ENCODE results near the gene NUAK1.

The NUAK1 gene

DNA sequence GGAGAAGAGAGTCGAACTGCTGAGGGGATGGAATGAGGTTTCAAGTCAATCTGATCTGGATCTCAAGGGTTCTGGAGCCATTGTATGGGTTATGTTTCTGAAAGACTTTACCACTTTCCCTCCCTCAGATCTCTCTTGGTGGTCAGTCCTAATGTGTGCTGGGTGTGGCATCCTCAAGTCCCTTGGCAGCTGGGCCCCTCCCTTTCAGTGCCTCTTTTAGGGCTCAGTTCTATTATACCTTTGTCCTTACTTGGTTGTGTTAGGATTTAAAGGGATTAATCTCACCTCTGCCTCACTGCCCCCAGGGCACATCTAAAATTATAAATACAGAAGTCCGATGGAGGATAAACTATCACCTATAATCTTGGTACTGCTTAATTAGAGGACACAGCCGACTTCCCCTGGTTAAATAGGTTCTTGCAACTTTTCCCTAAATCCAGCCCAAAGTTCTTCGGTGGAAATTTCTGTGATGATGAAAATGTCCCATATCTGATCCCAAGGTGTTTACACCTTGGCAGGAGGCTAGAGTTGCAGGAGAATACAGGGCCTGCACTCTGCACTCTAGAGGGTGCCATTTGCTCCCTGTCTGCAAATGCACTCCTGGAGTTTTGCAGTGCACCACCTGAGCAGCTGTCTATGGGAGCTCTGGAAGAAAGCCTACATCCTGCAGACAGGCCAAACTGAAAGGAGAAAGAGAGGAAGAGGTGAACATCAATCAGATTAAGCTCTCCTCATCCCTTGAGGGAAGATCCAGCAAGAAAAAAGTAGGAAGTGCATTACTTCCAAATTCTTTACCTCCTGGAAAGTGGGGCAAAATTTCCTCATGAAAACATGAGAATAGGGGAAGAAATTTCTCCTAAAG is 106.8 kb downstream of the NUAK1 start:
- no peaks in the 10 kb centered on the region for H3K36me3 ChIP-seq (replicated peaks in 1 of 2; ENCODE audit: control insufficient read depth in 2 of 2, insufficient read depth in 2 of 2, low read length in 2 of 2)
- WGBS, 2 donors (ENCODE audit: extremely low coverage in 2 of 2, insufficient read length in 2 of 2, insufficient replicate concordance in 1 of 2): no CpG with 5 or more reads among the region's 4 CpGs
- no peak overlapping the region for H2AK5ac ChIP-seq (ENCODE audit: low read depth, low read length)
- no peak overlapping the region for H3K4ac ChIP-seq (ENCODE audit: low read length)
- H3K4me2 ChIP-seq (ENCODE audit: insufficient read depth, low read length, poor library complexity, severe bottlenecking): no peak overlapping the region
- no peak overlapping the region for H2AFZ ChIP-seq (ENCODE audit: low read length)
- no peak overlapping the region for H3K14ac ChIP-seq (ENCODE audit: low read length)
- H4K91ac ChIP-seq (ENCODE audit: low read depth, low read length, poor library complexity): no peak overlapping the region
- no peaks in the 10 kb centered on the region for H3K79me1 ChIP-seq (ENCODE audit: low read depth, low read length)
- H3K9me3 ChIP-seq (replicated peaks in 1 of 2; ENCODE audit: control insufficient read depth in 2 of 2, insufficient read depth in 1 of 2, low read depth in 1 of 2, low read length in 2 of 2): no peaks in the 10 kb centered on the region
- H3K23ac ChIP-seq (ENCODE audit: low read depth, low read length, poor library complexity): no peak overlapping the region
- H3K4me1 ChIP-seq (ENCODE audit: control insufficient read depth in 2 of 2, insufficient read depth in 1 of 2, low read depth in 1 of 2, low read length in 2 of 2): peaks cover 6 to 15% of the 10 kb centered on the region in 2 donors
- H2BK15ac ChIP-seq (ENCODE audit: low read length): no peak overlapping the region
- no peak for DNase-seq (ENCODE audit: low spot score)
- no peak overlapping the region for H4K8ac ChIP-seq (ENCODE audit: low read depth, low read length)
- no peak overlapping the region for H3K18ac ChIP-seq (ENCODE audit: low read length)
- no peak overlapping the region for H2BK5ac ChIP-seq (ENCODE audit: low read length)
- no peak overlapping the region for H3K27ac ChIP-seq (replicated peaks; ENCODE audit: low read length)
- no peaks in the 10 kb centered on the region for H3K27me3 ChIP-seq (ENCODE audit: control insufficient read depth in 3 of 3, insufficient read depth in 3 of 3, low read depth in 1 of 3, low read length in 3 of 3)
- no peak overlapping the region for H2BK120ac ChIP-seq (ENCODE audit: low read depth, low read length)
- H2BK12ac ChIP-seq (ENCODE audit: low read length): no peak overlapping the region
- no peak overlapping the region for H3K4me3 ChIP-seq (ENCODE audit: low read length in 2 of 2)
- no peak overlapping the region for H3K9ac ChIP-seq (ENCODE audit: low read depth, low read length, poor library complexity)

DNA sequence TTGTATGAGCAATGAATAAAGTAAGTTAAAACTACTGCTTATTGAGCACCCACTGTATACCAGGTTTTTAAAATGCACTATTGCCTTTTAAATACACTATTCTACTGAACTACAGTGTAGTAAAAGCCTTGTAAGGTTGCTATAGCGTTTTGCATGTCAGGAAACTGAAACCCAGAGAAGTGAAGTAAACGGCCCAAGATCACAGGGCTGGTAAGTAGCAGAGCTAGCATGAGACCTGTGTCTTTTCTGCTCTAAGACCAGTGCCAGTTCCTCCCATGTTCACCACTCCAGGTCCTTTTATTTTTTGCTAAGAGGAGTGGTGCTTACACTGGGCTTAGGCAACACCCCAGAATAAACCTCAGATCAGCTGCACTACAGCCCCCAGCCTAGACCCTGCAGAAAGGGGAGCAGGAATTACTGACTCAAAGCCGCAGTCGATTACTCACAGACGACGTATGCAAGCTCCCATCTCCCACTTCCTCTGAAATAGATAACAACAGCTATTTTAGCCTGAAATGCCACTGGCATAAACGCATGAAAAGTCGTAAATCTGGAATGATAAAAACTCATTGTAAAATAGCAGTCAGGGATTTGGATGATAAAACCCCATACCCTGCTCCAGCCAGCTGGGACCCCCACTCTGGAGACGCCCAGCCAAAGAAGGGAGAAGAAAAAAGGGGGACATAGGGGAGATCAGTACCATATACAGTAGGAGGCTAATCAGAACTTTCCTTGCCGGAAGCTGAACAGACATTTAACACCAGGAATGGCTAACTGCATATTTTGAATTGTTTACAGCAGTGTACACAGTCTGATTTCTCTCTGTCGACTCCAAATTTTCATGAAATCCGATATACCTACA is 108.3 kb downstream of the NUAK1 start:
- H3K9me3 ChIP-seq (replicated peaks in 1 of 2; ENCODE audit: control insufficient read depth in 2 of 2, insufficient read depth in 1 of 2, low read depth in 1 of 2, low read length in 2 of 2): no peaks in the 10 kb centered on the region
- H3K36me3 ChIP-seq (replicated peaks in 1 of 2; ENCODE audit: control insufficient read depth in 2 of 2, insufficient read depth in 2 of 2, low read length in 2 of 2): no peaks in the 10 kb centered on the region
- H3K79me1 ChIP-seq (ENCODE audit: low read depth, low read length): no peaks in the 10 kb centered on the region
- H3K27ac ChIP-seq (replicated peaks; ENCODE audit: low read length): no peak overlapping the region
- H3K4me1 ChIP-seq (ENCODE audit: control insufficient read depth in 2 of 2, insufficient read depth in 1 of 2, low read depth in 1 of 2, low read length in 2 of 2): peaks cover 6 to 19% of the 10 kb centered on the region in 2 donors
- no peak for DNase-seq (ENCODE audit: low spot score)
- no peak overlapping the region for H3K4ac ChIP-seq (ENCODE audit: low read length)
- H3K14ac ChIP-seq (ENCODE audit: low read length): no peak overlapping the region
- no peak overlapping the region for H3K23ac ChIP-seq (ENCODE audit: low read depth, low read length, poor library complexity)
- H4K8ac ChIP-seq (ENCODE audit: low read depth, low read length): no peak overlapping the region
- H2BK15ac ChIP-seq (ENCODE audit: low read length): no peak overlapping the region
- no peak overlapping the region for H2BK12ac ChIP-seq (ENCODE audit: low read length)
- H3K4me3 ChIP-seq (ENCODE audit: low read length in 2 of 2): no peak overlapping the region
- H4K91ac ChIP-seq (ENCODE audit: low read depth, low read length, poor library complexity): no peak overlapping the region
- H2AK5ac ChIP-seq (ENCODE audit: low read depth, low read length): no peak overlapping the region
- H3K9ac ChIP-seq (ENCODE audit: low read depth, low read length, poor library complexity): no peak overlapping the region
- H3K4me2 ChIP-seq (ENCODE audit: insufficient read depth, low read length, poor library complexity, severe bottlenecking): no peak overlapping the region
- H3K18ac ChIP-seq (ENCODE audit: low read length): no peak overlapping the region
- H3K27me3 ChIP-seq (ENCODE audit: control insufficient read depth in 3 of 3, insufficient read depth in 3 of 3, low read depth in 1 of 3, low read length in 3 of 3): no peaks in the 10 kb centered on the region
- H2BK120ac ChIP-seq (ENCODE audit: low read depth, low read length): no peak overlapping the region
- peak overlapping the region; percentile 55 for H2AFZ ChIP-seq (ENCODE audit: low read length)
- no CpG with 5 or more reads among the region's 12 CpGs for WGBS, 2 donors (ENCODE audit: extremely low coverage in 2 of 2, insufficient read length in 2 of 2, insufficient replicate concordance in 1 of 2)
- H2BK5ac ChIP-seq (ENCODE audit: low read length): no peak overlapping the region

DNA sequence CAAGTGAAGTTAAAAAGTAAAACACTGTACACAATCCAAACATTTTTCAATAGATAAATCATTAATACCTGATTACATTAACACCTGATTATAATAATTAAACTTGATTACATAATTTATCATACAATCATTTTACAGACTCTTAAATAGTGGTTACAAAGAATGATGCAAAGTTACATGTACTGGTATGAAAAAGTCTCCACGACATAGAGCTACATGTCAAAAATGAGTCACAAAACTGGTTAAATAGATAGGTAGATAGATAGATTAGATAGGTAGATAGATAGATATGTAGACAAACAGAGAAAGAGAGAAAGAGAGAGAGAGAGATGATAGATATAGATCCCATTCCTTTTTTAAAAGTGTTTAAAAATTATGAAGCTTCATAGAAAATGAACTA is 109.2 kb downstream of the NUAK1 start:
- DNase-seq (ENCODE audit: low spot score): no peak
- no peak overlapping the region for H4K8ac ChIP-seq (ENCODE audit: low read depth, low read length)
- H3K79me1 ChIP-seq (ENCODE audit: low read depth, low read length): no peaks in the 10 kb centered on the region
- no CpG with 5 or more reads among the region's 1 CpG for WGBS, 2 donors (ENCODE audit: extremely low coverage in 2 of 2, insufficient read length in 2 of 2, insufficient replicate concordance in 1 of 2)
- H2AFZ ChIP-seq (ENCODE audit: low read length): no peak overlapping the region
- no peaks in the 10 kb centered on the region for H3K9me3 ChIP-seq (replicated peaks in 1 of 2; ENCODE audit: control insufficient read depth in 2 of 2, insufficient read depth in 1 of 2, low read depth in 1 of 2, low read length in 2 of 2)
- no peaks in the 10 kb centered on the region for H3K36me3 ChIP-seq (replicated peaks in 1 of 2; ENCODE audit: control insufficient read depth in 2 of 2, insufficient read depth in 2 of 2, low read length in 2 of 2)
- no peaks in the 10 kb centered on the region for H3K27me3 ChIP-seq (ENCODE audit: control insufficient read depth in 3 of 3, insufficient read depth in 3 of 3, low read depth in 1 of 3, low read length in 3 of 3)
- H3K23ac ChIP-seq (ENCODE audit: low read depth, low read length, poor library complexity): no peak overlapping the region
- no peak overlapping the region for H3K27ac ChIP-seq (replicated peaks; ENCODE audit: low read length)
- H4K91ac ChIP-seq (ENCODE audit: low read depth, low read length, poor library complexity): no peak overlapping the region
- H2BK120ac ChIP-seq (ENCODE audit: low read depth, low read length): no peak overlapping the region
- no peak overlapping the region for H3K14ac ChIP-seq (ENCODE audit: low read length)
- no peak overlapping the region for H3K18ac ChIP-seq (ENCODE audit: low read length)
- no peak overlapping the region for H2BK12ac ChIP-seq (ENCODE audit: low read length)
- no peak overlapping the region for H3K4me2 ChIP-seq (ENCODE audit: insufficient read depth, low read length, poor library complexity, severe bottlenecking)
- no peak overlapping the region for H3K9ac ChIP-seq (ENCODE audit: low read depth, low read length, poor library complexity)
- no peak overlapping the region for H2BK5ac ChIP-seq (ENCODE audit: low read length)
- no peak overlapping the region for H2BK15ac ChIP-seq (ENCODE audit: low read length)
- H2AK5ac ChIP-seq (ENCODE audit: low read depth, low read length): no peak overlapping the region
- H3K4ac ChIP-seq (ENCODE audit: low read length): no peak overlapping the region
- H3K4me1 ChIP-seq (ENCODE audit: control insufficient read depth in 2 of 2, insufficient read depth in 1 of 2, low read depth in 1 of 2, low read length in 2 of 2): peaks cover 6 to 19% of the 10 kb centered on the region in 2 donors
- H3K4me3 ChIP-seq (ENCODE audit: low read length in 2 of 2): no peak overlapping the region

DNA sequence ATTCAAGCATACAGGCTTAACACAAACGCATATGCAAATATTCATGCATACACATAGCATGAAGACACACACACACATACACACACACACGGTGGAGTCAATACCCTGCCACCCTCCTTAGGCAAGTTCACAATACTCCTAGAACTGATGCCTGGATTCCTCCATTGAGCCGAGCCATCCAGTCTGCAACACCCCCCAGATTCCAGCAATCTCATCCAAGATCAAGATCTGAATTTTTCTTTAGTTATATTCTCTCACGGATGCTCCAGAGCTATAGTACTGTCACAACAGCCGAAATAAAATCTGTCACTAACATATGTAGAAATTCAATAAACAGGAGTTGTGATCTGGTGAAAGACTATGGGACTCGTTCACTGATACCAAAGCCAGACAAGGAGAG is 110.8 kb downstream of the NUAK1 start:
- peaks cover 8 to 19% of the 10 kb centered on the region in 2 donors for H3K4me1 ChIP-seq (ENCODE audit: control insufficient read depth in 2 of 2, insufficient read depth in 1 of 2, low read depth in 1 of 2, low read length in 2 of 2)
- no peak overlapping the region for H2BK5ac ChIP-seq (ENCODE audit: low read length)
- no CpG with 5 or more reads among the region's 6 CpGs for WGBS, 2 donors (ENCODE audit: extremely low coverage in 2 of 2, insufficient read length in 2 of 2, insufficient replicate concordance in 1 of 2)
- H3K27ac ChIP-seq (replicated peaks; ENCODE audit: low read length): no peak overlapping the region
- H2BK15ac ChIP-seq (ENCODE audit: low read length): no peak overlapping the region
- no peak overlapping the region for H3K14ac ChIP-seq (ENCODE audit: low read length)
- H3K9ac ChIP-seq (ENCODE audit: low read depth, low read length, poor library complexity): no peak overlapping the region
- H4K8ac ChIP-seq (ENCODE audit: low read depth, low read length): no peak overlapping the region
- H3K4me3 ChIP-seq (ENCODE audit: low read length in 2 of 2): no peak overlapping the region
- no peak overlapping the region for H3K23ac ChIP-seq (ENCODE audit: low read depth, low read length, poor library complexity)
- no peak overlapping the region for H2AFZ ChIP-seq (ENCODE audit: low read length)
- H3K79me1 ChIP-seq (ENCODE audit: low read depth, low read length): no peaks in the 10 kb centered on the region
- no peak overlapping the region for H3K4me2 ChIP-seq (ENCODE audit: insufficient read depth, low read length, poor library complexity, severe bottlenecking)
- H3K4ac ChIP-seq (ENCODE audit: low read length): no peak overlapping the region
- H2AK5ac ChIP-seq (ENCODE audit: low read depth, low read length): no peak overlapping the region
- no peak for DNase-seq (ENCODE audit: low spot score)
- no peak overlapping the region for H3K18ac ChIP-seq (ENCODE audit: low read length)
- no peak overlapping the region for H2BK12ac ChIP-seq (ENCODE audit: low read length)
- H3K36me3 ChIP-seq (replicated peaks in 1 of 2; ENCODE audit: control insufficient read depth in 2 of 2, insufficient read depth in 2 of 2, low read length in 2 of 2): no peaks in the 10 kb centered on the region
- H4K91ac ChIP-seq (ENCODE audit: low read depth, low read length, poor library complexity): no peak overlapping the region
- no peaks in the 10 kb centered on the region for H3K27me3 ChIP-seq (ENCODE audit: control insufficient read depth in 3 of 3, insufficient read depth in 3 of 3, low read depth in 1 of 3, low read length in 3 of 3)
- H2BK120ac ChIP-seq (ENCODE audit: low read depth, low read length): no peak overlapping the region
- no peaks in the 10 kb centered on the region for H3K9me3 ChIP-seq (replicated peaks in 1 of 2; ENCODE audit: control insufficient read depth in 2 of 2, insufficient read depth in 1 of 2, low read depth in 1 of 2, low read length in 2 of 2)

Data from neuronal stem cell (in vitro differentiated cells).